KMS-11 (cell line): Measurements from ENCODE around the gene DHCR7.

ENCODE experiments used
- H2AFZ ChIP-seq: fragments of 200-600 bp; sonication (generic); 2 replicates; pipeline ENCODE4 v1.6.1; 2016; ENCODE audit warnings: antibody characterized with exemption, mixed run types, low read depth
- H3K27ac ChIP-seq: fragments of 200-600 bp; sonication (generic); 2 replicates; pipeline ENCODE4 v1.6.1; 2016; ENCODE audit warnings: mild to moderate bottlenecking, mixed run types
- H3K27me3 ChIP-seq: fragments of 200-600 bp; sonication (generic); 2 replicates; pipeline ENCODE4 v1.6.1; 2017; ENCODE audit warnings: mild to moderate bottlenecking, low read depth, mixed run types, moderate library complexity; ENCODE audit not compliant: insufficient read depth
- H3K36me3 ChIP-seq: fragments of 200-600 bp; sonication (generic); 2 replicates; pipeline ENCODE4 v1.6.1; 2017; ENCODE audit warnings: mild to moderate bottlenecking, mixed run types; ENCODE audit not compliant: insufficient read depth
- H3K4me1 ChIP-seq: fragments of 200-600 bp; sonication (generic); 2 replicates; pipeline ENCODE4 v1.6.1; 2016; ENCODE audit warnings: mild to moderate bottlenecking, low read depth, mixed run types; ENCODE audit not compliant: poor library complexity, severe bottlenecking
- H3K4me2 ChIP-seq: fragments of 200-600 bp; sonication (generic); 2 replicates; pipeline ENCODE4 v1.7.0; 2016; ENCODE audit warnings: mild to moderate bottlenecking, mixed run types
- H3K4me3 ChIP-seq: fragments of 200-600 bp; sonication (generic); IDR thresholded peaks from 2 replicates; pipeline ENCODE4 v1.6.1; 2017; ENCODE audit warnings: low read depth, low read length, mixed read lengths; ENCODE audit not compliant: insufficient read depth
- H3K79me2 ChIP-seq: fragments of 200-600 bp; sonication (generic); 2 replicates; pipeline ENCODE4 v1.6.1; 2016; ENCODE audit warnings: low read depth, mixed run types; ENCODE audit not compliant: insufficient read depth
- H3K9ac ChIP-seq: fragments of 200-600 bp; sonication (generic); 2 replicates; pipeline ENCODE4 v1.6.1; 2016; ENCODE audit warnings: mild to moderate bottlenecking, mixed run types
- H4K20me1 ChIP-seq: fragments of 200-600 bp; sonication (generic); 2 replicates; pipeline ENCODE4 v1.6.1; 2016; ENCODE audit warnings: mild to moderate bottlenecking, mixed run types; ENCODE audit not compliant: insufficient read depth
- TF ChIP-seq, protein P1 (sequence below): fragments of 200-600 bp; sonication (generic); conservative IDR thresholded peaks from 2 replicates; pipeline ENCODE4 v1.6.1; 2017; ENCODE audit warnings: low read depth, mild to moderate bottlenecking, antibody characterized with exemption, low read length, moderate library complexity, mixed read lengths

DHCR7 gene

GRCh38 chr11:71400216-71400615 lies 48.0 kb downstream of the DHCR7 start:
- H2AFZ ChIP-seq, result no peak overlapping the region
- TF ChIP-seq, protein P1, sequence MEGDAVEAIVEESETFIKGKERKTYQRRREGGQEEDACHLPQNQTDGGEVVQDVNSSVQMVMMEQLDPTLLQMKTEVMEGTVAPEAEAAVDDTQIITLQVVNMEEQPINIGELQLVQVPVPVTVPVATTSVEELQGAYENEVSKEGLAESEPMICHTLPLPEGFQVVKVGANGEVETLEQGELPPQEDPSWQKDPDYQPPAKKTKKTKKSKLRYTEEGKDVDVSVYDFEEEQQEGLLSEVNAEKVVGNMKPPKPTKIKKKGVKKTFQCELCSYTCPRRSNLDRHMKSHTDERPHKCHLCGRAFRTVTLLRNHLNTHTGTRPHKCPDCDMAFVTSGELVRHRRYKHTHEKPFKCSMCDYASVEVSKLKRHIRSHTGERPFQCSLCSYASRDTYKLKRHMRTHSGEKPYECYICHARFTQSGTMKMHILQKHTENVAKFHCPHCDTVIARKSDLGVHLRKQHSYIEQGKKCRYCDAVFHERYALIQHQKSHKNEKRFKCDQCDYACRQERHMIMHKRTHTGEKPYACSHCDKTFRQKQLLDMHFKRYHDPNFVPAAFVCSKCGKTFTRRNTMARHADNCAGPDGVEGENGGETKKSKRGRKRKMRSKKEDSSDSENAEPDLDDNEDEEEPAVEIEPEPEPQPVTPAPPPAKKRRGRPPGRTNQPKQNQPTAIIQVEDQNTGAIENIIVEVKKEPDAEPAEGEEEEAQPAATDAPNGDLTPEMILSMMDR, result no peak
- no peaks in the 10 kb centered on the region for H3K36me3 ChIP-seq
- no peak overlapping the region for H3K4me3 ChIP-seq
- H3K79me2 ChIP-seq, result no peaks in the 10 kb centered on the region
- no peak overlapping the region for H3K27ac ChIP-seq
- H3K4me2 ChIP-seq, result no peak overlapping the region
- no peaks in the 10 kb centered on the region for H4K20me1 ChIP-seq
- H3K4me1 ChIP-seq, result peaks cover 22% of the 10 kb centered on the region
- H3K9ac ChIP-seq, result no peak overlapping the region
- no peaks in the 10 kb centered on the region for H3K27me3 ChIP-seq

DNA sequence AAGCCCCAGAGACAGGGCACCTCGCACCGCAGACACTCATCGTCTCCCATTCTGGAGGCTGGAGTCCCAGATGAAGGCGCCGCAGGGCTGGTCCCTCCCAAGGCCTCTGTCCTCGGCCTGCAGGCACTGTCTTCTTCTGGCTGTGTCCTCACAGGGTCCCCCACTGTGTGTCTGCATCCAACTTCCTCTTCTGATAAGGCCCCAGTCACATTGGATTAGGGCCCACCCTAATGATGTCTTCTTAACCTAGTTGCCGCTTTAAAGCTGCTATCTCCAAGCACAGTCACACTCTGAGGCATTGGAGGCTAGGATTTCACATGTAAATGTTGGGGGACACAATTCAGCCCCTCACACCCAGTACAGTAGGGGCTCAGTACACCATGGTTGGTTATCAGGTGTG lies 48.9 kb downstream of the DHCR7 start:
- Histone ChIP-seq H3K4me1 (peaks cover 19% of the 10 kb centered on the region), H4K20me1 (no peaks in the 10 kb centered on the region), H3K4me3 (no peak overlapping the region), H3K27ac (no peak overlapping the region), H3K79me2 (no peaks in the 10 kb centered on the region), H3K36me3 (no peaks in the 10 kb centered on the region), H3K9ac (no peak overlapping the region), H3K4me2 (no peak overlapping the region), H2AFZ (no peak overlapping the region), H3K27me3 (no peaks in the 10 kb centered on the region)
- TF ChIP-seq, protein P1, result no peak

GRCh38 chr11:71397961-71398360 lies 50.2 kb downstream of the DHCR7 start:
- Histone ChIP-seq H3K36me3 (no peaks in the 10 kb centered on the region), H3K9ac (no peak overlapping the region), H3K27me3 (no peaks in the 10 kb centered on the region), H3K4me1 (peaks cover 19% of the 10 kb centered on the region), H4K20me1 (no peaks in the 10 kb centered on the region), H3K27ac (no peak overlapping the region), H2AFZ (no peak overlapping the region), H3K4me3 (no peak overlapping the region), H3K4me2 (no peak overlapping the region), H3K79me2 (no peaks in the 10 kb centered on the region)
- TF ChIP-seq, protein P1, result no peak

DNA sequence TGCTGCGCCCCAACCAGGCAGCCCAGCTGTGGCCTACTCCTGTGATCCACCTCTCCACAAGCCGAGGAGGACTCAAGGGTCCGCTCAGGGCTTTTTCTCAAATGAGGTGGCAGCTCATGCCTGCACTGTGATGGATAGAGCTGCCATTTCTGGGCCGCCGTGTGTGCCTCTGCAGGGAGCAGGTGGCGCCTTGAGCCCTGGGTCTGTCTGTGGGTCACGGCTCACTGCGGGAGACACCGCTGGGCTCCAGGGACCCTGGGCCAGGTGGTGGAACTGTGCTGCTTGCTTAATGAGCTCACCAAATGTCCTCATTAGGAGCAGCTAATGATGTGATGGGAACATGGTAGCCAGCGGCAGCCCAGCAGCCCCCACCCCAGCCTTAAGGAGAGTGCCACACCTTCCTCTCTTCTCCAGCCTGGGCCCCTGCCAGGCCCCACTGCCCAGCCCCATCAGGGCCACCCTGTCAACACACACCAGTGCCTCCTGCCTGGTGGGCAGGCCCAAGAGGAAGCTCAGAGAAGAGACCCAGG lies 50.8 kb downstream of the DHCR7 start:
- no peak overlapping the region for H3K4me2 ChIP-seq
- TF ChIP-seq, protein P1, result no peak
- H3K36me3 ChIP-seq, result no peaks in the 10 kb centered on the region
- H3K27ac ChIP-seq, result no peak overlapping the region
- H3K9ac ChIP-seq, result no peak overlapping the region
- H3K4me1 ChIP-seq, result peaks cover 19% of the 10 kb centered on the region
- no peak overlapping the region for H2AFZ ChIP-seq
- H3K4me3 ChIP-seq, result no peak overlapping the region
- H3K79me2 ChIP-seq, result no peaks in the 10 kb centered on the region
- no peaks in the 10 kb centered on the region for H3K27me3 ChIP-seq
- no peaks in the 10 kb centered on the region for H4K20me1 ChIP-seq
